Fibroblast of skin of abdomen (primary cell): ENCODE measurements around the gene APOBEC3B.
"Not testable (repeated sequence)": the region's sequence is repeated elsewhere in the genome, so short reads cannot be mapped to it uniquely, and the experiment has no call there.

ENCODE experiments used
- DNase-seq: peaks from one replicate; pipeline ENCODE4 v3.0.0-alpha.2; 2013

Gene APOBEC3B

DNA sequence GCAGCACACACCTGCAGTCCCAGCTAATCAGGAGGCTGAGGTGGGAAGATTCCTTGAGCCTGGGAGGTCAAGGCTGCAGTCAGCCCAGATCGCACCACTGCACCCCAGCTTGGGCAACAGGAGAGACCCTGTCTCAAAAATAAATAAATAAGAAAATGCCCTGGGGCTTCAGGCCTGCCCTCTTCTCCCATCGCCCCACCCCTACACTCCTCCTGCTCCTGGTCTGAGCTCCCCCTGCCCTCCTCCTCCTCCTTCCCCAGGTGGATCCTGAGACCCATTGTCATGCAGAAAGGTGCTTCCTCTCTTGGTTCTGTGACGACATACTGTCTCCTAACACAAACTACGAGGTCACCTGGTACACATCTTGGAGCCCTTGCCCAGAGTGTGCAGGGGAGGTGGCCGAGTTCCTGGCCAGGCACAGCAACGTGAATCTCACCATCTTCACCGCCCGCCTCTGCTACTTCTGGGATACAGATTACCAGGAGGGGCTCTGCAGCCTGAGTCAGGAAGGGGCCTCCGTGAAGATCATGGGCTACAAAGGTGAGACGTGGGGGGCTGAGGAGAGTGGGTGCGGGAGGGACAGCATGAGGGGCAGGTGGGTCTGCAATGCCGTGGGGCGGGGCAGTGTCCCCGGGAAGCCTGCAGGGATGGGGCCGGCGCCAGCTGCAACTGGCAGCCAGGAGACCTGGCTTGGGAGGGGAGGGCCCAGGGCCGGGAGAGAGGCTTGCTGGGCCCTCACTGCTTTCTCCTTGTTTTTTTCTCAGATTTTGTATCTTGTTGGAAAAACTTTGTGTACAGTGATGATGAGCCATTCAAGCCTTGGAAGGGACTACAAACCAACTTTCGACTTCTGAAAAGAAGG lies 49.5 kb downstream of the APOBEC3B start:
- DNase-seq, result not testable (repeated sequence)

DNA sequence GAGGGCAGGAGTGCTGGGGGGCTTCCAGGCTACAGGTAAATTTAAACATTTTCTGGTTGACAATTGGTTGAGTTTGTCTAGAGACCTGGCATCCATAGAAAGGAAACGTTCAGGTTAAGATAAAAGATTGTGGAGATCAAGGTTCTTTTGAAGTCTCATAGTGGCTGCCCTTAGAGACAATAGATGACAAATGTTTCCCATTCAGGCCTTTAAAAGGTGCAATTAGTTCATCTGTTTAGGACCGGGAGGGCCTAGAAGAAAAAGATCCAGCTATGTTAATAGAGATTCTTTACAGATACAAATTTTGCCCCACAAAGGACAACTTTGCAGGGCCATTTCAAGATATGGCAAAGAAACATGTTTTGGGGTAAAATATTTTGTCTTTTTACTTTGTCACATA lies 54.9 kb downstream of the APOBEC3B start:
- not testable (repeated sequence) for DNase-seq

DNA sequence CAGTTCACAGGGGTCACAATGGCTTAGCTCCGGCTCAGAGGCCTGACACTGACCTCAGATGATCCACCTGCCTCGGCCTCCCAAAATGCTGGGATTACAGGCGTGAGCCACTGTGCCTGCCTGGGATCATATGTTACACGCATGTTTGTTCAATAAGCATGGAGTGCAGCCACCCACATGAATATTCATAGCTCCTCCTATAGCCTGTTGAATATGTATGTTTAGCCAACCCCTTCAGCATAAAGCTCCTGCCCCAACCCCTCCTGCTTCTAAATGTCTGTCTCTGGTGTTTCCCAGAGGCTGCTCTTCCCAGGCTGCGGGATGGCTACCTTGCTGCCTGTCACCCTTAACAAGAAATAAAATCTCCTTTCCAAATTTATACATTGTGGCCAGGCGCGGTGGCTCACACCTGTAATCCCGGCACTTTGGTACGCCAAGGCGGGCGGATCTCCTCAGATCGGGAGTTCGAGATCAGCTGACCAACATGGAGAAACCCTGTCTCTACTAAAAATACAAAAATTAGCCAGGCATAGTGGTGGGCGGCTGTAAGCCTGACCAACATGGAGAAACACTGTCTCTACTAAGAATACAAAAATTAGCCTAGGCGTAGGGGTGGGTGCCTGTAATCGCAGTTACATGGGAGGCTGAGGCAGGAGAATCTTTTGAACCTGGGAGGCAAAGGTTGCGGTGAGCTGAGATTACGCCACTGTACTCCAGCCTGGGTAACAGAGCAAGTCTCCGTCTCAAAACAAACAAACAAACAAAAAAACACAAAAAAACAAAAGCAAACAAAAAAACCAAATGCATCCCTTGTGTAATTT lies 57.4 kb downstream of the APOBEC3B start:
- DNase-seq, result no peak

DNA sequence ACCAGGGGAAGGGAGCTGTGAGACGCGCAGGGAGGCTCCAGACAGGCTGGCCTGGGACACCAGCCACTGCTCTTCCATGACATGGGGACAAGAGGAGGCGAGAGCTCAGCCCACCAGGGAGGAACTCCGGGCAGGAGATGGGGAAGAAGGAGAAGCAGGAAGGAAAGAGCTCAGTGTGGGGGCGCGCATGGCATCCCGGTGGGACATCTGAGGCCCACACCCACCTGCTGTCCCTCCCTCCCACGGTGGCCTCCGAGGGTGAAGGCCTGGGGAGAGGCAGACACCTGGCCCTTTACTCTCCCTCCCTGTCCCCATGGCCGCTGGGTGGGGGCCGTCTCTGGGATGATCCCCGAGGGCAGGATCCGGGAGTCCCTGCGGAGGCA lies 58.0 kb downstream of the APOBEC3B start:
- DNase-seq, result not testable (repeated sequence)

DNA sequence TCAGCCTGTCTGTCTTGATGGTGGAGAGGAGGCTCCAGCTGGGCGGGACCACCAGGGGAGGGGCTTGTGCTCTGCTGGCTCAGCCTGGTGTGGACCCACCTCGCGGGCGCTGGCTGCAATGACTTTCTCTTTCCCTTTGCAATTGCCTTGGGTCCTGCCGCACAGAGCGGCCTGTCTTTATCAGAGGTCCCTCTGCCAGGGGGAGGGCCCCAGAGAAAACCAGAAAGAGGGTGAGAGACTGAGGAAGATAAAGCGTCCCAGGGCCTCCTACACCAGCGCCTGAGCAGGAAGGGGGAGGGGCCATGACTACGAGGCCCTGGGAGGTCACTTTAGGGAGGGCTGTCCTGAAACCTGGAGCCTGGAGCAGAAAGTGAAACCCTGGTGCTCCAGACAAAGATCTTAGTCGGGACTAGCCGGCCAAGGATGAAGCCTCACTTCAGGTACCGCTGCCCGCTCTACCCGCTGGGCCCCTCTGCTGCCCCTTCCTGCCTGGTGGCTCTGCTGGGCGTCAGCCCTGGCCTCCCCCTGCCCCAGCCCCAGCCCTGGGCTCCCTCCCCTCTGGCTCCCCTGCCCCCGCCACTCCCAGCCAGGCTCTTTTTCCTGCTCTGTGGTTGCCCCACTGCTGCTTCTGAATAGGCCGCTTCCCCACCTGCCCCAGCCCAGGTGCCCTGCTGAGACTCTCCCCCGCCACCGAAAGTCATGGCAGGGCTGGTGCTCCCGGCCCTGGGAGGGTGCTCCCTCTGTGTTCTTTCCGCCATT lies 58.6 kb downstream of the APOBEC3B start, which contains the start of gene APOBEC3F:
APOBEC3F (plus strand) TSS at position 327 of the 759 bp plus-strand sequence; CDS start at position 424, 97 bp downstream.
- DNase-seq, result peak; percentile 52

DNA sequence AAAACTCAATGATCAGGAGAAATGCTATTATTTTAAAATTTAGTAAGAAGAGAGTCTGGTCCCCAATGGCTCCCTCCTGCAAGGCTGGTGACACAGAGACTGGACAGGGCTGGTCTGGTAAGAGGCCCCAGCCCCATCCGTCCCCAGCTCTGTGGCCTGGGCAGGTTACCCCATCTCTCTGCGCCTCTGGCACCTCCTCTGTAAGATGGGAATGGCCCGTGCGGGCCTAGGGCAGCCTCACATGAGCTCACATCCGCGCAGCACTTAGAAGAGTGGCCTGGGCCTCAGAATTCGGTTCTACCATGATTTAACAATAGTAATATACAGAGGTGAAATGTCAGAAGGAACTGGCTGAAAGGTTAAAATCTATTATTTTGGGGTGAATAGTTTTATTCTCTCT lies 59.8 kb downstream of the APOBEC3B start:
- DNase-seq, result no peak
